DND-41 (cell line): Measurements from ENCODE around the gene CACNA2D3.

Experiments
- ATAC-seq: fragments of 200-7000 bp; cut with Tn5 transposase; 3 replicates; pipeline ENCODE4 v1.9.1; 2021; ENCODE audit warnings: low read depth; ENCODE audit not compliant: insufficient read depth
- DNase-seq: peaks from one replicate; pipeline ENCODE4 v3.0.0-alpha.2; 2020
- H2AFZ ChIP-seq: 2 replicates; pipeline ENCODE4 v1.6.0; 2012; ENCODE audit warnings: low read depth, low read length
- H3K27ac ChIP-seq: 2 replicates; pipeline ENCODE4 v1.5.1; 2012; ENCODE audit warnings: low read length, inconsistent platforms
- H3K27me3 ChIP-seq: fragments of 200-600 bp; sonication (generic); 2 replicates; pipeline ENCODE4 v1.6.0; 2012; ENCODE audit warnings: low read length, mild to moderate bottlenecking, inconsistent platforms; ENCODE audit not compliant: insufficient read depth, poor library complexity
- H3K36me3 ChIP-seq: 2 replicates; pipeline ENCODE4 v1.5.1; 2012; ENCODE audit warnings: low read length, inconsistent platforms; ENCODE audit not compliant: insufficient read depth
- H3K4me1 ChIP-seq: 2 replicates; pipeline ENCODE4 v1.5.1; 2012; ENCODE audit warnings: mild to moderate bottlenecking, low read length; ENCODE audit not compliant: insufficient read depth
- H3K4me2 ChIP-seq: 2 replicates; pipeline ENCODE4 v1.6.0; 2012; ENCODE audit warnings: mild to moderate bottlenecking, moderate library complexity, low read length, inconsistent platforms; ENCODE audit not compliant: insufficient read depth
- H3K4me3 ChIP-seq, 2 experiments: fragments of 200-600 bp in 1 of 2; shearing (Covaris generic) in 1 of 2; 2 replicates each; pipeline ENCODE4 v1.5.1; 2012 to 2016; ENCODE audit warnings: inconsistent platforms in 2 of 2, low read length in 2 of 2, mild to moderate bottlenecking in 2 of 2, low read depth in 1 of 2, moderate library complexity in 1 of 2
- H3K79me2 ChIP-seq: 2 replicates; pipeline ENCODE4 v1.6.0; 2012; ENCODE audit warnings: low read length, inconsistent platforms; ENCODE audit not compliant: insufficient read depth
- H3K9ac ChIP-seq: 2 replicates; pipeline ENCODE4 v1.6.0; 2012; ENCODE audit warnings: low read depth, mild to moderate bottlenecking, inconsistent platforms, low read length, moderate library complexity
- H3K9me3 ChIP-seq: 2 replicates; pipeline ENCODE4 v1.5.1; 2012; ENCODE audit warnings: low read length, moderate library complexity, mild to moderate bottlenecking, inconsistent platforms; ENCODE audit not compliant: insufficient read depth, severe bottlenecking
- H4K20me1 ChIP-seq: 2 replicates; pipeline ENCODE4 v1.6.0; 2012; ENCODE audit warnings: low read length; ENCODE audit not compliant: insufficient read depth
- CTCF ChIP-seq: IDR thresholded peaks from 2 replicates; pipeline ENCODE4 v1.5.1; 2012; ENCODE audit warnings: borderline replicate concordance, low read length, moderate library complexity, mild to moderate bottlenecking; ENCODE audit not compliant: poor library complexity, severe bottlenecking; ENCODE audit errors: extremely low read depth
- EZH2 ChIP-seq: IDR thresholded peaks from 3 replicates; pipeline ENCODE4 v1.6.1; 2012; ENCODE audit warnings: borderline replicate concordance, low read depth, mild to moderate bottlenecking, moderate library complexity, low read length, inconsistent platforms; ENCODE audit not compliant: severe bottlenecking

Gene CACNA2D3

GRCh38 chr3:54954022-54954421, 831.7 kb downstream of the CACNA2D3 start:
- no peak overlapping the region for H3K9ac ChIP-seq
- H3K4me1 ChIP-seq = no peaks in the 10 kb centered on the region
- no peaks in the 10 kb centered on the region for H4K20me1 ChIP-seq
- no peak overlapping the region for H2AFZ ChIP-seq
- H3K36me3 ChIP-seq = no peaks in the 10 kb centered on the region
- no peak overlapping the region for H3K27ac ChIP-seq
- H3K4me2 ChIP-seq = no peak overlapping the region
- no peaks in the 10 kb centered on the region for H3K9me3 ChIP-seq
- TF ChIP-seq CTCF (no peak), EZH2 (no peak)
- H3K4me3 ChIP-seq = no peak overlapping the region
- ATAC-seq = no peak
- DNase-seq = no peak
- no peaks in the 10 kb centered on the region for H3K79me2 ChIP-seq
- no peaks in the 10 kb centered on the region for H3K27me3 ChIP-seq

GRCh38 chr3:54954521-54954920, 832.2 kb downstream of the CACNA2D3 start:
- H3K27me3 ChIP-seq = no peaks in the 10 kb centered on the region
- no peak overlapping the region for H2AFZ ChIP-seq
- TF ChIP-seq CTCF (no peak), EZH2 (no peak)
- H3K4me2 ChIP-seq = no peak overlapping the region
- H3K4me3 ChIP-seq = no peak overlapping the region
- H3K36me3 ChIP-seq = no peaks in the 10 kb centered on the region
- no peak overlapping the region for H3K27ac ChIP-seq
- H4K20me1 ChIP-seq = no peaks in the 10 kb centered on the region
- no peaks in the 10 kb centered on the region for H3K9me3 ChIP-seq
- no peaks in the 10 kb centered on the region for H3K79me2 ChIP-seq
- no peak overlapping the region for H3K9ac ChIP-seq
- ATAC-seq (no peak), DNase-seq (no peak)
- H3K4me1 ChIP-seq = no peaks in the 10 kb centered on the region

- DNase-seq (no peak), ATAC-seq (no peak)
- H3K9me3 ChIP-seq = no peaks in the 10 kb centered on the region
Measured at GRCh38 chr3:54955496-54955895, 833.1 kb downstream of the CACNA2D3 start.

More at GRCh38 chr3:54955496-54955895, 833.1 kb downstream of the CACNA2D3 start:
- no peak overlapping the region for H3K27ac ChIP-seq
- no peaks in the 10 kb centered on the region for H3K27me3 ChIP-seq
- no peak for TF ChIP-seq CTCF
- no peak for TF ChIP-seq EZH2
- no peak overlapping the region for H3K9ac ChIP-seq
- H2AFZ ChIP-seq = no peak overlapping the region
- H4K20me1 ChIP-seq = no peaks in the 10 kb centered on the region
- no peaks in the 10 kb centered on the region for H3K79me2 ChIP-seq
- H3K36me3 ChIP-seq = no peaks in the 10 kb centered on the region
- no peak overlapping the region for H3K4me2 ChIP-seq
- H3K4me1 ChIP-seq = no peaks in the 10 kb centered on the region
- no peak overlapping the region for H3K4me3 ChIP-seq
